ENCODE measurements around the gene DGKI.

GRCh38 chr7:137601642-137602041 is 245.1 kb downstream of the DGKI start:
- TF ChIP-seq CTCF (conservative IDR thresholded peaks at IDR 0.05; ENCODE audit: low read depth, low read length), result no peak
- TF ChIP-seq EZH2 (IDR thresholded peaks at IDR 0.05; ENCODE audit: borderline replicate concordance, low read depth, low read length, poor library complexity, severe bottlenecking), result no peak
